ENCODE data around the gene CACNB3.

- TF ChIP-seq POLR2A (IDR thresholded peaks at IDR 0.05): no peak
- TF ChIP-seq CTCF (IDR thresholded peaks at IDR 0.05): no peak
Observed at GRCh38 chr12:48812389-48812788, 5.9 kb upstream of the CACNB3 start.

Measured in heart left ventricle (tissue), 13 donors.